Measurements from ENCODE around the gene STOX2. TPM values are rescaled to one million over a fixed set of nuclear protein-coding genes. Genes with fewer than 3 reads are reported as not detected.

Gene STOX2
- total and polyA plus RNA-seq, 9 donors = 2.2 to 16.4 (median 6.4) TPM

- Histone ChIP-seq H3K4me1 (ENCODE audit: insufficient read depth) (no peaks in the 10 kb centered on the region), H3K36me3 (no peaks in the 10 kb centered on the region), H3K9me3 (no peaks in the 10 kb centered on the region), H3K27ac (no peak overlapping the region), H3K4me3 (no peak overlapping the region), H3K27me3 (no peaks in the 10 kb centered on the region)
- no peak for TF ChIP-seq CTCF (IDR thresholded peaks at IDR 0.05)
- no peak for TF ChIP-seq EP300 (IDR thresholded peaks at IDR 0.05)
- no peak for TF ChIP-seq POLR2A (IDR thresholded peaks at IDR 0.05)
- intact Hi-C loops (cut with DNase I) = no loop called here
- WGBS, 3 donors = 54 to 65% (median 63%) methylated on average over 9 of the region's 9 CpGs
- DNase-seq = no peak
These were observed 66.9 kb downstream of the STOX2 start for GRCh38 chr4:183971929-183972490.

GRCh38 chr4:183977707-183978106 is 72.6 kb downstream of the STOX2 start:
- intact Hi-C loops (cut with DNase I) = no loop called here

DNA sequence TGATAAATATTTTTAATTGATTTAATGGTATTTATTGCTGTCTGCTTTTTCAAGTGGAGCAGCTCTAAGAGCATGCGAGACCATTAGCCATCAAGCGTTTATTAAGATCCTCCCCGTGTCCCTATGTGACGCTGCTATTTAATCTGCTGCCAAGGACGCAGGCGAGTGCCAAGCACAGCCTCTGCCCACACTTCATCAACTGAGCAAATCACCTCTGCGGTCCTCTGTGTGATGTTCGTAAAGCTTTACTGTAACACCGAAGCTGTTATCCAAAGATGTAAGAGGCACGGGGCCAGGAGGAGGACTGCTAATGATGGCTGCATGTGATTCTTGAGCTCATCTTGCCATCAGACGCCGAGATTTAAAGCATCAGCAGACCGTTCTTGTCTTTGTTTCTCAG is 79.5 kb downstream of the STOX2 start:
- DNase-seq = no peak
- intact Hi-C loops (cut with DNase I) = no loop called here
- 88 to 95% (median 94%) methylated on average over 13 of the region's 13 CpGs for WGBS, 3 donors
- Histone ChIP-seq H3K27ac (no peak overlapping the region), H3K9me3 (no peaks in the 10 kb centered on the region), H3K4me1 (ENCODE audit: insufficient read depth) (no peaks in the 10 kb centered on the region), H3K4me3 (no peak overlapping the region), H3K36me3 (no peaks in the 10 kb centered on the region), H3K27me3 (no peaks in the 10 kb centered on the region)
- TF ChIP-seq POLR2A (IDR thresholded peaks at IDR 0.05) (no peak), EP300 (IDR thresholded peaks at IDR 0.05) (no peak), CTCF (IDR thresholded peaks at IDR 0.05) (no peak)

More at GRCh38 chr4:183977707-183978106, 72.6 kb downstream of the STOX2 start:
- TF ChIP-seq POLR2A (IDR thresholded peaks at IDR 0.05) (no peak), CTCF (IDR thresholded peaks at IDR 0.05) (no peak), EP300 (IDR thresholded peaks at IDR 0.05) (no peak)
- Histone ChIP-seq H3K36me3 (no peaks in the 10 kb centered on the region), H3K27ac (no peak overlapping the region), H3K4me1 (ENCODE audit: insufficient read depth) (no peaks in the 10 kb centered on the region), H3K4me3 (no peak overlapping the region), H3K27me3 (no peaks in the 10 kb centered on the region), H3K9me3 (no peaks in the 10 kb centered on the region)
- no peak for DNase-seq

DNA sequence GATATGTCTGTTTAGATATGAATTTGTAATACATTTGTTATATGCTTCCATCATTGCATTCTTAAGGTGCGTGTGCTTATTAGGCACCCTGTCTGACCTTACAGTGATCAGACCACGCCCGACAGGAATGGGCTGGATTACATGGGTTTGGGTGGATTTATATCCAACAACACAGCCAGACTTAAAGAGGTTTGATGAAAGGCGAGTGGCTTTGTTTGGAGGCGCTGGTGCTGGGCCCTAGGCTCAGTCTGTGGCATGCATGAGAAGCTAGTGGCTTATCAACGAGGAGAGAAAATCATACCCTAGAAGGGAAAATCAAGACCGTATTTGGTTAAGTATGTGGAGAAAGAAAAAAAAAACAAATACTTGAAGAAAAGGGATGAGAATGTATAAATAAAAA is 80.7 kb downstream of the STOX2 start:
- WGBS, 3 donors = 83 to 86% (median 84%) methylated on average over 7 of the region's 7 CpGs
- Histone ChIP-seq H3K4me1 (ENCODE audit: insufficient read depth) (no peaks in the 10 kb centered on the region), H3K27ac (no peak overlapping the region), H3K27me3 (no peaks in the 10 kb centered on the region), H3K9me3 (no peaks in the 10 kb centered on the region), H3K4me3 (no peak overlapping the region), H3K36me3 (no peaks in the 10 kb centered on the region)
- TF ChIP-seq POLR2A (IDR thresholded peaks at IDR 0.05) = no peak
- no peak for TF ChIP-seq EP300 (IDR thresholded peaks at IDR 0.05)
- no peak for TF ChIP-seq CTCF (IDR thresholded peaks at IDR 0.05)
- no peak for DNase-seq
- intact Hi-C loops (cut with DNase I) = no loop called here
